Measurements from ENCODE around the gene CPT1B.

DNA sequence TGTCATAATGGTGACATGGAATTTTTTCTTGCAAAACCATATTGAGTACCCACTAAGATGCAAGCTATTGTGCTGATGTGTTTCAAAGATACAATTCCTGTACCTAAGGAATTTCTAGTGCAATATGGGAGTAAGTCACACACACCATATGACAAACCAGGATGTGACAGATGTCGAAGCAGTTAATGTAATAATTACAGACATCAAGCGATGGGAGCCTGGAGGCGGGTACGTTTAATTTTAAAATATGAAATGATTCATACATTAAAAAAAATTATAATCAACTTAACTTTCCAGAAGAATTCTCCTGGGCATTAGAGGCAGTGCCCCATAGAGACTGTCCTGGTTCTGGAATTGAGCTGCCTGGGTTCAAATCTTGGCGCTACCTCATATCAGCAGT is 21.5 kb downstream of the CPT1B start:
- TF ChIP-seq, protein P1, sequence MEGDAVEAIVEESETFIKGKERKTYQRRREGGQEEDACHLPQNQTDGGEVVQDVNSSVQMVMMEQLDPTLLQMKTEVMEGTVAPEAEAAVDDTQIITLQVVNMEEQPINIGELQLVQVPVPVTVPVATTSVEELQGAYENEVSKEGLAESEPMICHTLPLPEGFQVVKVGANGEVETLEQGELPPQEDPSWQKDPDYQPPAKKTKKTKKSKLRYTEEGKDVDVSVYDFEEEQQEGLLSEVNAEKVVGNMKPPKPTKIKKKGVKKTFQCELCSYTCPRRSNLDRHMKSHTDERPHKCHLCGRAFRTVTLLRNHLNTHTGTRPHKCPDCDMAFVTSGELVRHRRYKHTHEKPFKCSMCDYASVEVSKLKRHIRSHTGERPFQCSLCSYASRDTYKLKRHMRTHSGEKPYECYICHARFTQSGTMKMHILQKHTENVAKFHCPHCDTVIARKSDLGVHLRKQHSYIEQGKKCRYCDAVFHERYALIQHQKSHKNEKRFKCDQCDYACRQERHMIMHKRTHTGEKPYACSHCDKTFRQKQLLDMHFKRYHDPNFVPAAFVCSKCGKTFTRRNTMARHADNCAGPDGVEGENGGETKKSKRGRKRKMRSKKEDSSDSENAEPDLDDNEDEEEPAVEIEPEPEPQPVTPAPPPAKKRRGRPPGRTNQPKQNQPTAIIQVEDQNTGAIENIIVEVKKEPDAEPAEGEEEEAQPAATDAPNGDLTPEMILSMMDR (IDR thresholded peaks at IDR 0.05) = no peak
- TF ChIP-seq POLR2A (IDR thresholded peaks at IDR 0.05) = no peak

Data from esophagus squamous epithelium (tissue), 4 donors.